ENCODE measurements around the gene STON2. TPM values are rescaled to one million over a fixed set of nuclear protein-coding genes. Genes with fewer than 3 reads are reported as not detected.

STON2 gene
- total and polyA plus RNA-seq, 8 donors = 0.76 to 4.6 (median 1.8) TPM

- H3K9me3 ChIP-seq = no peaks in the 10 kb centered on the region
- no peaks in the 10 kb centered on the region for H3K27me3 ChIP-seq
- peaks cover 19 to 37% (median 34%) of the 10 kb centered on the region in 3 donors for H3K4me1 ChIP-seq
- WGBS, 2 donors = 0% methylated on average over 48 to 84 of the region's 84 CpGs
- peaks cover 0 to 12% (median 0%) of the 10 kb centered on the region in 3 donors for H3K36me3 ChIP-seq
- TF ChIP-seq, protein P1, sequence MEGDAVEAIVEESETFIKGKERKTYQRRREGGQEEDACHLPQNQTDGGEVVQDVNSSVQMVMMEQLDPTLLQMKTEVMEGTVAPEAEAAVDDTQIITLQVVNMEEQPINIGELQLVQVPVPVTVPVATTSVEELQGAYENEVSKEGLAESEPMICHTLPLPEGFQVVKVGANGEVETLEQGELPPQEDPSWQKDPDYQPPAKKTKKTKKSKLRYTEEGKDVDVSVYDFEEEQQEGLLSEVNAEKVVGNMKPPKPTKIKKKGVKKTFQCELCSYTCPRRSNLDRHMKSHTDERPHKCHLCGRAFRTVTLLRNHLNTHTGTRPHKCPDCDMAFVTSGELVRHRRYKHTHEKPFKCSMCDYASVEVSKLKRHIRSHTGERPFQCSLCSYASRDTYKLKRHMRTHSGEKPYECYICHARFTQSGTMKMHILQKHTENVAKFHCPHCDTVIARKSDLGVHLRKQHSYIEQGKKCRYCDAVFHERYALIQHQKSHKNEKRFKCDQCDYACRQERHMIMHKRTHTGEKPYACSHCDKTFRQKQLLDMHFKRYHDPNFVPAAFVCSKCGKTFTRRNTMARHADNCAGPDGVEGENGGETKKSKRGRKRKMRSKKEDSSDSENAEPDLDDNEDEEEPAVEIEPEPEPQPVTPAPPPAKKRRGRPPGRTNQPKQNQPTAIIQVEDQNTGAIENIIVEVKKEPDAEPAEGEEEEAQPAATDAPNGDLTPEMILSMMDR (IDR thresholded peaks at IDR 0.05) = no peak
- intact Hi-C loops (cut with DNase I) = no loop called here
- ATAC-seq = peak; percentile 4 to 20 (median 10)
- H3K27ac ChIP-seq = peak overlapping the region; percentile 98 to 100 (median 100)
- peak; percentile 33 to 80 (median 60) for DNase-seq
- no peak for FAIRE-seq
- peak overlapping the region; percentile 53 to 79 (median 68) for H3K4me3 ChIP-seq
These were observed 180.2 kb downstream of the STON2 start for GRCh38 chr14:81219759-81220579.

GRCh38 chr14:81219210-81219758, 180.8 kb downstream of the STON2 start:
- 0% methylated on average over 29 of the region's 29 CpGs for WGBS, 2 donors
- Histone ChIP-seq H3K9me3 (no peaks in the 10 kb centered on the region), H3K4me3 (peak overlapping the region; percentile 52 to 71 (median 58)), H3K36me3 (peaks cover 0 to 15% (median 0%) of the 10 kb centered on the region in 3 donors), H3K27me3 (no peaks in the 10 kb centered on the region), H3K4me1 (peaks cover 19 to 37% (median 34%) of the 10 kb centered on the region in 3 donors), H3K27ac (peak overlapping the region; percentile 66 to 99 (median 88))
- DNase-seq (peak; percentile 87 to 94 (median 90)), FAIRE-seq (peak; percentile 60), ATAC-seq (peak; percentile 56 to 79 (median 70))
- TF ChIP-seq, protein P1 (IDR thresholded peaks at IDR 0.05) = no peak
- intact Hi-C loops (cut with DNase I) = no loop called here

DNA sequence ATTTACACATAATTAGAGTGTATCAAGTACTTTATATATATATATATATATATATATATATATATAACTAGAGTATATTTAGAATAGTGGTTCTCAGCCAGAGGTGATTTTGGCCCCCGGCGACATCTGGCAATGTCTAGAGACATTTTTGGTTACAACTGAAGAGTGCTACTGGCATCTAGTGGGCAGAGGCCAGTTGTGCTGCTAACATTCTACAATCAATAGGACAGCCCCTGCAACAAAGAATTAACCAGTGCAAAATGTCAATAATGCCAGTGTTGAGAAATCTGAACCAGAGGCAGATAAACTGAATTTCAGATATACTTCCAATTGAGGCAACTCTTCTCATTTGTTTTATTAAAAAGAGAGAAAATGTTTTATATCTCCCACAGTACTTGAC, 188.3 kb downstream of the STON2 start:
- intact Hi-C loops (cut with DNase I) = no loop called here
- Histone ChIP-seq H3K9me3 (no peaks in the 10 kb centered on the region), H3K4me3 (no peak overlapping the region), H3K27ac (no peak overlapping the region), H3K36me3 (peaks cover 0 to 15% (median 0%) of the 10 kb centered on the region in 3 donors), H3K27me3 (no peaks in the 10 kb centered on the region), H3K4me1 (peaks cover 0 to 7% (median 0%) of the 10 kb centered on the region in 3 donors)
- TF ChIP-seq, protein P1 (IDR thresholded peaks at IDR 0.05) = peak in 2 of 4 donors; percentile 13 to 14
- peak in 1 of 6 donors; percentile 44 for DNase-seq
- FAIRE-seq = no peak
- 5 to 13% methylated on average over 2 of the region's 2 CpGs for WGBS, 2 donors
- ATAC-seq = peak in 3 of 4 donors; percentile 78 to 86 (median 83)

Other genes starting within 250 kb of the STON2 start
- gene GTF2A1, start 179.4 kb downstream of the STON2 start, total RNA-seq = 10 to 100 TPM in 4 of 6 donors, 1 to 10 TPM in 2; 9.2 to 14.6 (median 11.5) TPM
- 1 to 10 TPM; 2.4 to 5.3 TPM for gene GTF2A1, start 179.4 kb downstream of the STON2 start, polyA plus RNA-seq
- gene SEL1L, start 133.5 kb upstream of the STON2 start, total RNA-seq = 100 to 1,000 TPM; 338 to 763 (median 498) TPM
- 10 to 100 TPM; 54.5 to 59.6 TPM for gene SEL1L, start 133.5 kb upstream of the STON2 start, polyA plus RNA-seq